NCI-H82 treated with DMSO at 0.1 percent for 48 hours (cell line): ENCODE results near the gene NT5DC4.
"Not testable (repeated sequence)": the region's sequence is repeated elsewhere in the genome, so short reads cannot be mapped to it uniquely, and the experiment has no call there.

Source experiments
- DNase-seq: peaks from one replicate; lab custom pipeline; 2025; ENCODE audit not compliant: unreplicated experiment; lab: John Stamatoyannopoulos, UW

Gene NT5DC4

DNA sequence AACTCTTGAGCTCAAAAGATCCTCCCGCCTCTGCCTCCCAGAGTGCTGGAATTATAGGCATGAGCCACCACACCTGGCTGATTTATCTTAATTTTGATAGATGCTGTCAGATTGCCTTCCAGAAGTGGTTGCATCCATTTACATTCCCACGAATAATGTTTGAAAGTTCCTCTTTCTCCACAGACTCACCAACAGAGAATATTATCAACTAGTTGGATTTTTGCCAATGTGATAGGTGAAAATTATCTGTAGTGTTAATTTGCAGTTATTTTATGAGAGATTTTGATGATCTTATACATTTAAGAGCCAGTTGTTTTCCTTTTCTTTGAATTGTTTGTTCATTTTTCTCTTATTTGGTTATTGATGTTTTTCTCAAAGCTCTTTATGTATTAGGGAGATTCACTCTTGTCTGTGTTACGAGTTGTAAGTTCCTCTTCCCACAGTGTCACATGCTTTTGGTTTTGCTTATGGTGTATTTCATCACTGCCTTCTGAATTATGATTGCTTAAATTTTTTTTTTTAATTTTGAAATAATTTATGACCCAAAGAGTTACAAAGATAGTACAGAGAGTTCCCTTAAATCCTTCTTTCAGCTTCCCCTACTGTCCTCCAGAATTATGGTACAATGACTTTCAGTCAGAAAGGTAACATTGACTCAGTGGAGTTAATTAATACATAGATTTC is 20.7 kb upstream of the NT5DC4 start:
- no peak for DNase-seq

DNA sequence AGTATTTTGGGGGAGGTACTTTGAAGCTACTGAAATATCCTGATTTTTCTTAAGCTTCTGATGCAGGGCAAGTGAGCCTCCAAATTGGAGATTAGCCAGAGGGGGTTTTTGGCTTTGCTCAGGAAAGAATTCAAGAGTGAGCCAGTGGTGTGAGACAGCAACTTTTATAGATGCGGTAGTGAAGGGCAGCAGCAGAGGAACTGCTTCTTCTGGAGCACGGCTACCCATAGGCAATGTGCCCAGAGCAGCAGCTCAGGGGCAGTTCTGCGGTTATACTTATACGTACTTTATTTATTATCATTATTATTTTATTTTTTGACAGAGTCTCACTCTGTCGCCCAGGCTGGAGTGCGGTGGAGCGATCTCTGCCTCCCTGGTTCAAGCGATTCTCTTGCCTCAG is 19.8 kb upstream of the NT5DC4 start:
- no peak for DNase-seq

DNA sequence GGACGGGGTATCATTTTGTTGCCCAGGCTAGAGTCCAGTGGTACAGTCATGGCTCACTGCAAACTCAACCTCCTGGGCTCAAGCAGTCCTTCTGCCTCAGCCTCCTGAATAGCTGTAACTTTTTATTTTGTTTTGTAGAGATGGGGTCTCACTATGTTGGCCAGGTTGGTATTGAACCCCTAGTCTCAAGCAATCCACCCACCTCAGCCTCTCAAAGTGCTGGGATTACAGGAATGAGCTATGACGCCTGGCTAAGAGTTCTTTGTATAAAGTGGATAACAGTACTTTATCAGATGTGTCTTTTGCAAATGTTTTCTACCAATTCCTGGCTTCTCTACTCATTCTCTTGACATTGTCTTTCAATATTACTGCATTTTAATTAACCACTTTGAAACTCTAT is 17.1 kb upstream of the NT5DC4 start:
- DNase-seq = no peak

DNA sequence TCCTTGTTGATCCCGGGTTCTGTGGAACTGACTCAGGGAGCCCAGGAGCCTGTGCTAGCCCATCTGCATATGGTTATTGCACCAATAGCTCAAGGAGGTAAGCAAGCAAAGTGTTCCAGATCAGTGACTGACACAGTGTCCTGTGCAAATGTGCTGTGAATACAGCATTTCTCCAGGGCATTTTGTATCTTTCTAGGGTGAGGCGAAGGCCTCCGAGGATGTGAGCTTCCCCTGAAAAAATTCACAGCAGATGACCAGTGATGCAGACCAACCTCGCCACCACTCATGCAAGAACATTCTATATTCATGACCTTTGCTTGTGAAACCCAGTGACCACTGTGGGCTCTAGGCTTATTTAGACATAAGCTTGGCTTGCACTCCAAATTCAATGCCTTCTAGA is 15.2 kb upstream of the NT5DC4 start:
- DNase-seq = no peak

DNA sequence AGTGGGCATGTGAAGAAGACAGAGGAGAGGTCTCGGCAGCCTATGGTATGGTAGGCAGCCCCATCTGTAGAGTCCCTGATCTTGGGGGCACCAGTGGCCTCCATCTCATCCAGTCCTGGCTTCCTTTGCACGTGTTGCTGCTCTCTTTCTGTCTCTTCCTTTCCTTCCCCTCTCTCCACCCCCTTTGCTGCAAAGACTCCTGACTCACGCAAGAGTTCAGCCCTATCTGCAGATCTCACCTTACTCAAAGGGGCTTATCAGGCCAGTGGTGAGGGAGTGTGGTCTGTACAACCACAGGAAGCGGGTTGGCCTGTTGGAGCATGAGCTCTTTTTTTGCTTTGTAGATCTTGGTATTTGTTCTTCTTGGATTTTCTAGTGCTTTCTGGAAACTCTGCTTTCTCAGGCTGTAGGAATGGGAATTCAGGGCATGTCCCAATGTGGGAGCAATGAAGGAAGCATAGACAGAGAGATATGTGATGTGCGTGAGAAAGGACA is 14.6 kb upstream of the NT5DC4 start:
- no peak for DNase-seq

DNA sequence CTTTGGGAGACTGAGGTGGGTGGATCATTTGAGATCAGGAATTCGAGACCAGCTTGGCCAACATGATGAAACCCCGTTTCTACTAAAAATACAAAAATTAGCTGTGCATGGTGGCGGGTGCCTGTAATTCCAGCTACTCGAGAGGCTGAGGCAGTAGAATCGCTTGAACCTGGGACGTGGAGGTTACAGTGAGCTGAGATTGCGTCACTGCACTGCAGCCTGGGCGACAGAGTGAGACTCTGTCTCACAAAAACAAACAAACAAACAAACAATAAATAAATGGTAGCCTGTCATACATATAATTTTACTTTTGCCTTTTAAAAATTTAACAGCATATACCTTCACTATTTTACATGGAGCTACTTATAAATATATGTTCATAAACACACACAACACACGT is 13.9 kb upstream of the NT5DC4 start:
- DNase-seq = not testable (repeated sequence)

DNA sequence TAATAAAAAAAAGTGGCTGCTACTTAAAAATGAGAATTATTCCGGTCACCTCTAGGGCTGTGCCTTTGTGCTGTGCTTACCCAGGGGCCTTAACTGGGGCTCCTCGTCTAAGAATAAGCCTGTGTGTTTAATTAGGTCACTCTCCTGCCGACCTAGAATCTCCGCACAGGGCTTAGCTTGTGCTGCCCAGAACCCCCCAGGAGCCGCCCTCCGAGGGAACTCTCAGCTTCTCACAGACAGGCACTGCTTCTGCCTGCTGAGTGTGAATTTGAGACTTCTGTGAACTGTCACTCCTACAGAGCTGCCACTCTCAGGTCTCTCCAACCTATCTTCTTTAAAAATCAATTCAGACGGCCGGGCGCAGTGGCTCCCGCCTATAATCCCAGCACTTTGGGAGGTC is 11.9 kb upstream of the NT5DC4 start:
- DNase-seq = no peak

DNA sequence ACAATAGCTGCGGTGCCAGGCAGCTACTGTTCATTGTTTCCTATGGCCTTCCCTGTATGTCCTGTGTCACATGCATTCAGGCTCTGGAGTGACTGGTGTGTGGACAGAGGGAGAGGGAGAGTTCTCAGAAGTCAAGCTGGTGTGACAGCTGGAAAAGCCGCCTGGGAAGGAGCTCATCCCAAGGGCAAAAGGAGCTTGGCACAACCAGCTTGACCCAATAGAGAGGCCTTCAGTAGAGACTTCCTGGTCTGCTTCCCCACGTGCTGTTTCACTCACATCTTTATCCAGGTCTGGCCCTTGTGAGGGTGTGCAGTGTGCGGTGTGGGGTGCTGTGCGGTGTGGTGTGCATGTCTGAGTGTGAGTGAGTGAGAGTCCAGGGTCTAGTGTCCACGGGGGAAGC is 11.1 kb upstream of the NT5DC4 start:
- no peak for DNase-seq

DNA sequence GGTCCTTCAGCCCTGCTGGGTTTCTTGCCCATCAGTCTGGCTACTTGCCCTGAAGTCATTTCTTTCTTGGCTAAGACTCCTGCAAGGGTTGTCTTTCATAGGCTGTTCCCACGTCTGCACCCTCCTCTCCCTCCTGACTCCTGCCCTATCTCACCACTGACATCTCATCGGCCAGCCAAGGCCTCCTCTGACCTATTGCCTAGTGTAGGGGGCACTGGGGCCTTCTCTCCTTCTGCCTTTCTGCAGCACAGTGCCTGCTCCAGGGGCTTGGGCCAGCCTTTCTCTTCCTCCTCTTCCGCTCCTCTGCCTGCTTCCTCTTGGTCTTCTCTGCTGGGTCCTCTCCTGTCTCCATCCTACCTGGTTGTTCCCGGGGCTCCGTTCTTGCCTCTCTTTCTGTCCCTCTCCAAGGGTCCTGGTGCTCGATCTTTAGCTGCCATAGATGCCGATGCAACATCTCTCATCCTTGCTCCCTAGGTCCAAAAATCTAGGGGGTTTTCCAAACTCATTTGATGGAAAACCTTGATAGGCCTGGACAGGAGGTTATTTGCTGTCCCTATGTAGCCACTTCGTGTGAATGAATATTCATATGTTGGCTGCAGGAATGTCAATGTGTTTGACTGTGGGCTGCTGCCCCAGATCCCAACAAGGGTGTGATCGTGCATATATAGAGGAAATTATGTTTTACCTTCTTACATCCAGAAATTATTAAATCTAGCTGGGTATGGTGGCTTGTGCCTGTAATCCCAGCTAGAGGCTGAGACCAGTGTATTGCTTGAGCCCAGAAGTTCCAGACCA is 9.7 kb upstream of the NT5DC4 start:
- DNase-seq = no peak

DNA sequence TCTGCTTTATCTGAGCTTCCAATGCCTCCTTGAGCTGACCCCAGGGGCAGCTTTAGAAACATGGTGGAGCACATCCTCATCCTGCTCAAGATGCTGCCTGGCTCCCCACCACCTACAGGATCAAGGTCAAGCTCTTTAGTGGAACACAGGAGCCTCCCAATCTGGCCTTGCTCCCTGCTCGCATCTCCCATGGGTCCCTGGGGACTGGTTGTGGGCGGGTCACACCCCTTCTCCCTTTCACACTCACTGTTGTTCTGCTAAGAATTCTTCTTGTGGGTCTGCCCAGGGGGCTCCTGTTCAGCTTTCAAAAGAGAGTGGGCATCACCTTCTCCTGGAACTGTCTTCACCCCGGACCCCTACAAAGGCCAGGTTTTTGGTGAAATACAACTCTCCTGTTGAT is 8.4 kb upstream of the NT5DC4 start:
- no peak for DNase-seq

DNA sequence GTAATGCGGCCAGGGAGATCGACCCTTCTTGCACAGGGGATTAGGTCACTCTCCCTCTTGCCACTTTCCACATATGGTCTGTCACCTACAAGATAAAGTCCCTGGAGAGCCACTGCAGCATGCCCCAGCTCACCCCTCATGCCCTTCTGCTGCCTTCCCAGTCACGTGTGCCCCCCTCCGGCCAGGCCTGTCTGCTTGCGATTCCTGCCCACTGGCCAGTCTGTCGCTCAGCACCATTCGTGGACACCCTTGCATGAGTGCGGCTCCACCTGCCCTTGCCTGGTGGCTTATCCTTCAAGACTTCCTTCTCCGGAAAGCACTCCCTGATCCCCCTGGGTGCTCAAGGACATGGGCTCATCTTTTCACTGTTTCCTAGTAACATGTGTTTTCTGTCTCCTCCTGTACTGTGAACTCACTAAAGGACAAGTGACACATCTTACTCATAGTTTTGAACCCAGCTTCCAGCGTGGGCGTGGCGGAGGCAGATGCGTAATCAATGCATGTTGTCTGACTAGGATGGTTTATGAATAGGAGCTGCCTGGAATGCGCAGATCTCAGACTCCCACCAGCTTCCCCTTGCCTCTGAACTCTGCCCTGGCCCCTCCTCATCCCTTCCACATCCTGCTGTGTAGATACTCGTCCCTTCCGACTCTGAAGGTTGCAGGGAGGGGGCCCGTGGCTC is 7.8 kb upstream of the NT5DC4 start:
- DNase-seq = no peak

DNA sequence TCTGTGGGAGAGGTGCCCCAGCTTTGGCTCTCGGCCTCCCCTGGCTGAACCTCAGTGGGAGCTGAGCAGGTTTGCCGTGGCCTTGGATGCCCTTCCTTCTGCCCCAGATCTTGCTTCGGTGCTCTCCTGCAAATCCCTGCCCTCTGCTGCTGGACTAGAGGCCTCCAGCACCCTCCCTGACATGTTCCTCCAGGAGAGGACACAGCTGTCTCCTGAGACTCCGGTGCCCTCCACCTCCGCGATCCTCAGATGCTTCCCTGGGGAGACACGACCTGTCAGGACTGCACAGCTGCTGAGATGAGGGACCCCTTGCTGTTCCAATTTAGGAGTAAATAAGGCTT is 7.3 kb upstream of the NT5DC4 start:
- DNase-seq = no peak

DNA sequence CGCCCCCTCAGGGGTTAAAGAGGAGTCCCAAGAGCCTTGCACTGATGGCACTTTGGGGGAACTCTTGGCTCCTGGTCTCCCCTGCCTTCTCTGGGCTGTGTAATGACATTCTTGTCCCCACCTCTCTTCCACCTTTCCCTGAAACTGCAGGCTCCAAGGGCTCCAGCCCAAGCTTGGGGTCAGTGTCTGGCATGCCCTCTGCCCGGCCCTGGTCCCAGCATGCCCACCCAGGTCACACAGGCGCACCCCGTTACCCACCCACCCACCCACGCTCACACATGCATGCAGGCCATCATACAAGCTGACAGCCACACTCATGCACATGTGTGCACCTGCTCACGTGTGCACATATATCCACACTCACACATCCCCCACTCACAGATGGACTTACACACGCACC is 6.9 kb upstream of the NT5DC4 start:
- no peak for DNase-seq

DNA sequence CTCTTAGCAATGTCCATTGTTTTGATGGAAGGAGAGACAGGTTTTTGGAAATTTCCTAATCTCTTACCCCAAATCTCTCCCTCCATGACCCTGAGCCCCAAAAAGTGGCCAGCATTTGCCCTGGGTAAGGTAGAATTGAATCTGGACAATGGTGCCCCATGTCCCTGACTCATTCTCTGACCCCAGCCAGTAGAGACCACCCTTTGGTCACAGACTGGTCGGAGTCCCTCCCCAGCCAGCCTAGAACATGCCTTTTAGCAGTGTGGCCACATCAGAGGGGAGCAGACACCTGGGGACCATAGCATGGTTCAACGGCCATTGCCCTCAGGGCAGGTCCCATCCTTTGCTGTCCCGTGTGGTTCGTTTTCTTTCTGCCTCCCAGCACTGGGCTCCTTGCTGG is 6.5 kb upstream of the NT5DC4 start:
- no peak for DNase-seq

DNA sequence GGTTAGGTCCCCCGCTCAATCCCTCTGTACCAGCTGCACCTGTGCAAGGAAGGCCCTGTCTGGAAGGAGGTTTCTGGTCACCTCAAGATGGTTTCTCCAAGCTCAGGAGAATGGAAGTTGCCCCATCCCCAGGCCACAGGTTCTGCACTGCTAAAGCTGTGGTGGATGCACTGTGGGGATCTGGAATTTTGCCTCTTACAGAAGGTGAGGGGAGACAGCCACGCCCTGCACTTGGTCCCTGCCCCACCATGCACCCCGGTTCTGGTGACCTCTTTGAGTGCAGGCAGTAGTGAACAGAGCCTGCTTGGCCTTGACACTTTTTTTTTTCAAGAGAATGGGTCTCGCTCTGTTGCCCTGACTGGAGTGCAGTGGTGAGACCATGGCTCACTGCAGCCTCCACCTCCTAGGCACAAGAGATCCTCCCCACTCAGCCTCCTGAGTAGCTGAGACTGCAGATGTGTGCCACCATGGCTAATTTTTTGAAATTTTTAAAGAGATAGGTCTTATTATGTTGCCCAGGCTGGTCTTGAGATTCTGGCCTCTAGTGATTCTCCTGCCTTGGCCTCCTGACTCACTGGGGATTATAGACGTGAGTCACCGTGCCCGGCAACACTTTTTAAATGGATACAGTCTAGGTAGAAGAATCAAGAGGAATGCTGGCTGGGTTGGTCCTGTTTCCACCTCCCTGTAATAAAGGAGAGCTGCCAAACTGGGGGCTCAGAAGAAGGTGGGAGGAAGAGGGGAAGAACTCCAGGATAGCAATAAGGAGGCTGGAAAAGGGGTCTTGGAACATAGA is 5.8 kb upstream of the NT5DC4 start:
- DNase-seq = no peak

DNA sequence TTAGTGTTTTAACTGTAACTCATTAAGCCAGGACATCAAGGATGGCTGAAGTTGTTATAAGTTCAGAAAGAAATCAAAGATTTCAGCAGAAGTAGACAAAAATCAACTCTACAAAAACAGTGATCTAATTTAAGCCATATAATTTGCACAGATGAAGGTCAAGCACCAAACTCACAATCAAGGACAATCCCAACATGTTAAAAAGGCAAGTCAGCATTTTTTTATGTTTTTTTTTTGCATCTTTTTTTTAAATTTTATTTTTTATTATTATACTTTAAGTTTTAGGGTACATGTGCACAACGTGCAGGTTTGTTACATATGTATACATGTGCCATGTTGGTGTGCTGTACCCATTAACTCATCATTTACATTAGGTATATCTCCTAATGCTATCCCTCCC is 4.7 kb upstream of the NT5DC4 start:
- DNase-seq = not testable (repeated sequence)

DNA sequence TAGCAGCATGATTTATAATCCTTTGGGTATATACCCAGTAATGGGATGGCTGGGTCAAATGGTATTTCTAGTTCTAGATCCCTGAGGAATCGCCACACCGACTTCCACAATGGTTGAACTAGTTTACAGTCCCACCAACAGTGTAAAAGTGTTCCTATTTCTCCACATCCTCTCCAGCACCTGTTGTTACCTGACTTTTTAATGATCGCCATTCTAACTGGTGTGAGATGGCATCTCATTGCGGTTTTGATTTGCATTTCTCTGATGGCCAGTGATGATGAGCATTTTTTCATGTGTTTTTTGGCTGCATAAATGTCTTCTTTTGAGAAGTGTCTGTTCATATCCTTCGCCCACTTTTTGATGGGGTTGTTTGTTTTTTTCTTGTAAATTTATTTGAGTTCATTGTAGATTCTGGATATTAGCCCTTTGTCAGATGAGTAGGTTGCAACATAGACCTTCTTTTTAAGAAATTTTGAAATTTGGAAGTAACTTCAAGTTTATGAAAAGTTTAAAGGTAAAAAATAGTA is 3.9 kb upstream of the NT5DC4 start:
- DNase-seq = not testable (repeated sequence)

DNA sequence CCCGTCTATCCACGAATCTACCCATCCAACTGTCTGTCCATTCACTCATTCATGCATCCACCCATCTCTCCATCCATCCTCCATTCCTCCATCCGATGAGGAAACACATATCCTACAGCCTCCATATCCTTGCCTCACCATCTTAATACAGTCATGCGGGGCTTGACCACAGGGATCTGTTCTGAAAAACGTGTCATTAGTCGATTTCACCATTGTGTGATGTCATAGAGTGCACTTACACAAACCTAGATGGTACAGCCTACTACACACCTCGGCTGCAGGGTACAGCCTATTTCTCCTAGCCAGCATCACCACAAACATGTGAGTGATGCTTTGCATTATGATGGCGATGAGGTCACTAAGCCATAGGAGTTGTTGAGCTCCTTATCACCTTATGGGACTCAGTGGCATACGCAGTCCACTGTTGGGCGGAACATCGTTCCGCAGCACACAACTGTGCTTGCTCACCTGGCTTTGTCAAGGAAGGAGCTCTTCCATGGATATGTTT is 1.9 kb upstream of the NT5DC4 start:
- DNase-seq = no peak

DNA sequence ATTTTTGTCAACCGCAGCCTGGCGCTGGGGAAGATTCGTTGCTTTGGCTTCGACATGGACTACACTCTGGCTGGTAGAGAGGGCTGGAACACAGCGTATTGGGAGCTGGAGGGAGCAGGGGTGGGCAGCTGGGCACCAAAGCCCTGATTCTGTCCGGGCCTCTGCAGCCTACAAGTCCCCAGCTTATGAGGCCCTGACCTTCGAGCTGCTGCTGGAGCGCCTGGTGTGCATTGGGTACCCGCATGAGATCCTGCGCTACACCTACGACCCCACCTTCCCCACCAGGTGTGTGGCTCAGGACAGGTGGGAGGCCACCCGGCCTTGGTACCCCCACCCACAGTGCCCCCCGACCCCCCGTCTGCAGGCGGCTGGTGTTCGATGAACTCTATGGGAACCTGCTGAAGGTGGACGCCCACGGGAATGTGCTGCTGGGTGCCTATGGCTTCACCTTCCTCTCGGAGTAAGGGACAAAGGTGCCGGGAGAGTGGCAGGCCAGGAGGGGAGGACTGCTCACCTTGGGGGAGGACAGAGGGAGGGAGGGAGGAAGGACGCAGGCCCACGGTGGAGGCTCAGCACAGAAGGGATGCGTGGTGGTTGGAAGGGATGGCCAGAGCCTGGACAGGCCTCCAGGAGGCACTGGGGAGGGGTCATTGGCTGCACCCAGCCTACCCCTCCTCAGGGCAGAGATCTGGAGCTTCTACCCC is 1.2 kb downstream of the NT5DC4 start:
- DNase-seq = no peak

DNA sequence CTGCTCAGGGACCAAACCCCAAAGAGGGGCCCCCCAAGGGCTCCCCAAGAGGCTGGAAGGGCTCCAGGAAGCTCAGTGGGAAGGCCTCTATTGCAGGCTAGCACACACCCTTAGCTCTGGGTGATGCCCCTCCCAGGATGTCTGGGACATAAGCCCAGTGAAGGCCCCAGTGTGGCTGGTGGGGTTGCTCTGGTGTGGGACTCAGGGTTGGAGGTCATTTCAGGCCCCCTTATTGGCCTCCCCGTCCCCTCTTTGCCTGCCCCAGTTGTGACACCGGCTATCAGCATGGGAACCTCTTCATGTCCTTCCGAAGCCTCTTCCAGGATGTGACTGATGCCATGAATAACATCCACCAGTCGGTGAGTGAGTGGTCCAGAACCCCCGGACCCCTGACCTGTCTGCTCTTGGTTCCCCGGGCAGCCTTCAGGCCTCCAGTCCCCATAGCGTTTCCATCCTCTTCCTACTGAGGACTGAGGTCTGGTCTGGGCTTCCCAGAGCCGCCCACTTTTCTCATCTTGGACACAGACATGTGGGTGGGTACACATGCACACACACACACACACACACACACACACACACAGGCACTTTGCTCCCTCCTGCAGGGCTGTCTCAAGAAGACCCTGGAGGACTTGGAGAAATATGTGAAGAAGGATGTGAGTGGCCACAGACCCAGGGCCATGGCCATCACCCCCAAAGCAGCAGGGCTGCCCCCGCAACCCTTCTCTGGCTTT is 2.2 kb downstream of the NT5DC4 start:
- DNase-seq = no peak
